Adrenal gland (tissue), 12 donors: ENCODE data around the gene SLIT3. TPM values are rescaled to one million over a fixed set of nuclear protein-coding genes. Genes with fewer than 3 reads are reported as not detected.
A peak's percentile ranks its signal among the peaks of the same experiment; 100 is the strongest.

Source experiments
- DNase-seq, 7 donors: peaks; one replicate each; pipeline ENCODE4 v3.0.0-alpha.2; 2019 to 2020
- H3K27ac ChIP-seq, 5 donors: fragments of 200-600 bp; sonication (generic) in 4 of 5; 1 replicate in 3 of 5; 2 replicates in 2 of 5; pipeline versions ENCODE4 v1.5.1 to v1.8.0; 2016 to 2020; ENCODE audit warnings: mild to moderate bottlenecking in 1 of 5
- H3K27me3 ChIP-seq: fragments of 200-600 bp; 2 replicates; pipeline ENCODE4 v1.8.0; 2021
- H3K36me3 ChIP-seq, 2 donors: fragments of 200-600 bp; replicated peaks in 1 of 2; 1 replicate in 1 of 2; 2 replicates in 1 of 2; pipeline versions ENCODE4 v1.5.1 to v1.8.0; 2018 to 2022
- H3K4me1 ChIP-seq, 2 donors: fragments of 200-600 bp; replicated peaks in 1 of 2; 1 replicate in 1 of 2; 2 replicates in 1 of 2; pipeline versions ENCODE4 v1.5.1 to v1.8.0; 2018 to 2021
- H3K4me3 ChIP-seq, 4 donors: fragments of 200-600 bp; sonication (generic) in 3 of 4; one replicate each; pipeline ENCODE4 v1.5.1; 2016 to 2018
- H3K9me3 ChIP-seq, 3 donors: fragments of 200-600 bp; sonication (generic) in 1 of 3; replicated peaks in 1 of 3; 1 replicate in 2 of 3; 2 replicates in 1 of 3; pipeline versions ENCODE4 v1.5.1 to v1.8.0; 2016 to 2021
- CTCF ChIP-seq, 6 experiments: fragments of 450-650 bp in 4 of 6; fragments of 200-600 bp in 2 of 6; sonication (generic) in 1 of 6; IDR thresholded peaks; 1 replicate in 5 of 6; 2 replicates in 1 of 6; pipeline versions ENCODE4 v1.5.1 to v1.8.0; 2016 to 2021; ENCODE audit warnings: antibody characterized with exemption in 6 of 6, mild to moderate bottlenecking in 2 of 6, moderate library complexity in 1 of 6
- POLR2A ChIP-seq, 2 donors: fragments of 450-650 bp; IDR thresholded peaks; one replicate each; pipeline ENCODE4 v1.6.1; 2017; ENCODE audit warnings: antibody characterized with exemption in 2 of 2, mild to moderate bottlenecking in 2 of 2, moderate library complexity in 1 of 2
- WGBS, 4 donors: extraction: QIAGEN DNeasy Blood & Tissue Kit in 2 of 4; methylation state at CpG; one replicate each; pipeline versions ENCODE4 v1.1.5 to v1.1.7; 2013 to 2017; 5-methylcytosine and 5-hydroxymethylcytosine counted together
- intact Hi-C, 2 donors: fragments of 100-400 bp; cut with DNase I; formaldehyde crosslinking; loops; one replicate each; pipeline versions ENCODE4 v1.14.1 to v1.15.0; 2022 to 2023
- polyA plus RNA-seq, 3 donors: library from polyadenylated mRNA; stranded (reverse); fragments of 200-250 nt in 2 of 3; fragments of 350-450 nt in 1 of 3; fragmentation: Illumina TruSeq in 1 of 3; extraction: RNeasy Lipid Tissue Mini Kit (QIAGEN cat#74804) in 1 of 3; gene quantifications; one replicate each; pipeline ENCODE4 v1.2.3, GENCODE V29; 2013 to 2014
- total RNA-seq, 9 donors: library from RNA; depleted of rRNA in 4 of 9; stranded (reverse); fragments of >200 nt in 4 of 9; fragments of 120-200 nt in 1 of 9; fragmentation: NEBNext Ultra II Directional in 1 of 9; extraction: Animal tissue kit (Norgen Biotek cat#: 25700) in 1 of 9; gene quantifications; one replicate each; pipeline versions ENCODE4 v1.1.0 to v1.2.4, GENCODE V29; 2013 to 2023
- donor health status: healthy with polysubstance abuse.
- donor health status: Bipolar disorder and iron deficiency.
- donor health status: DM: yes; HTN: yes; CAD: no.
- donor health status: DM: no; HTN: no; CAD: no.
- donor health status: DM: no; HTN: no; CAD: no.
- donor health status: DM: yes; HTN: yes; CAD: no.

SLIT3 gene
- total and polyA plus RNA-seq, 12 donors, result 10.0 to 94.1 (median 32.8) TPM

GRCh38 chr5:168858994-168859393 is 441.9 kb downstream of the SLIT3 start:
- intact Hi-C loops, result no loop called here
- no peak for DNase-seq
- Histone ChIP-seq H3K36me3 (no peaks in the 10 kb centered on the region), H3K27me3 (no peaks in the 10 kb centered on the region), H3K4me1 (no peaks in the 10 kb centered on the region), H3K27ac (no peak overlapping the region), H3K9me3 (no peaks in the 10 kb centered on the region), H3K4me3 (no peak overlapping the region)
- no peak for TF ChIP-seq CTCF (IDR thresholded peaks at IDR 0.05)
- no peak for TF ChIP-seq POLR2A (IDR thresholded peaks at IDR 0.05)
- WGBS, 4 donors, result 67 to 79% (median 75%) methylated on average over 6 of the region's 6 CpGs

GRCh38 chr5:168858371-168858770 is 442.6 kb downstream of the SLIT3 start:
- H3K27ac ChIP-seq, result no peak overlapping the region
- no peak for TF ChIP-seq CTCF (IDR thresholded peaks at IDR 0.05)
- no peak for TF ChIP-seq POLR2A (IDR thresholded peaks at IDR 0.05)
- H3K4me1 ChIP-seq, result no peaks in the 10 kb centered on the region
- WGBS, 4 donors, result 87 to 91% (median 89%) methylated on average over 4 of the region's 4 CpGs
- H3K4me3 ChIP-seq, result no peak overlapping the region
- no peaks in the 10 kb centered on the region for H3K9me3 ChIP-seq
- no peaks in the 10 kb centered on the region for H3K36me3 ChIP-seq
- no peak for DNase-seq
- intact Hi-C loops, result no loop called here
- H3K27me3 ChIP-seq, result no peaks in the 10 kb centered on the region

- H3K4me1 ChIP-seq, result no peaks in the 10 kb centered on the region
- no peak overlapping the region for H3K4me3 ChIP-seq
- no peak overlapping the region for H3K27ac ChIP-seq
- no peak for TF ChIP-seq CTCF (IDR thresholded peaks at IDR 0.05)
- TF ChIP-seq POLR2A (IDR thresholded peaks at IDR 0.05), result no peak
- H3K27me3 ChIP-seq, result no peaks in the 10 kb centered on the region
- H3K36me3 ChIP-seq, result no peaks in the 10 kb centered on the region
- no peak for DNase-seq
- no peaks in the 10 kb centered on the region for H3K9me3 ChIP-seq
- intact Hi-C loops, result no loop called here
- 70 to 90% (median 84%) methylated on average over 5 of the region's 5 CpGs for WGBS, 4 donors
These were observed 447.0 kb downstream of the SLIT3 start for GRCh38 chr5:168853972-168854371.

GRCh38 chr5:168852329-168852728 is 448.6 kb downstream of the SLIT3 start:
- Histone ChIP-seq H3K36me3 (no peaks in the 10 kb centered on the region), H3K4me1 (no peaks in the 10 kb centered on the region), H3K27me3 (no peaks in the 10 kb centered on the region), H3K4me3 (no peak overlapping the region), H3K9me3 (no peaks in the 10 kb centered on the region), H3K27ac (peak overlapping the region in 1 of 5 donors; percentile 9)
- DNase-seq, result no peak
- no peak for TF ChIP-seq CTCF (IDR thresholded peaks at IDR 0.05)
- WGBS, 4 donors, result 29 to 46% (median 44%) methylated on average over 4 of the region's 4 CpGs
- intact Hi-C loops, result no loop called here
